Peyer's patch (tissue), 4 donors: Measurements from ENCODE around the gene KLHL29. TPM values are rescaled to one million over a fixed set of nuclear protein-coding genes. Genes with fewer than 3 reads are reported as not detected.
A peak's percentile ranks its signal among the peaks of the same experiment; 100 is the strongest.

Experiments used
- DNase-seq, 3 donors: peaks; one replicate each; pipeline ENCODE4 v3.0.0-alpha.2; 2017 to 2019
- H3K27ac ChIP-seq, 4 donors: fragments of 200-600 bp; sonication (generic); one replicate each; pipeline ENCODE4 v1.5.1; 2016 to 2019
- H3K27me3 ChIP-seq, 2 donors: fragments of 200-600 bp; sonication (generic); one replicate each; pipeline ENCODE4 v1.5.1; 2019
- H3K36me3 ChIP-seq, 3 donors: fragments of 200-600 bp; sonication (generic); one replicate each; pipeline ENCODE4 v1.5.1; 2016 to 2019
- H3K4me1 ChIP-seq, 4 donors: fragments of 200-600 bp; sonication (generic); one replicate each; pipeline ENCODE4 v1.5.1; 2016 to 2019
- H3K4me3 ChIP-seq, 4 donors: fragments of 200-600 bp; sonication (generic); 1 replicate in 3 of 4; 2 replicates in 1 of 4; pipeline ENCODE4 v1.5.1; 2016 to 2019; ENCODE audit warnings: mild to moderate bottlenecking in 1 of 4
- H3K9me3 ChIP-seq, 4 donors: fragments of 200-600 bp; sonication (generic); one replicate each; pipeline ENCODE4 v1.5.1; 2016 to 2019; ENCODE audit warnings: mild to moderate bottlenecking in 1 of 4
- POLR2A ChIP-seq, 2 donors: fragments of 450-650 bp; IDR thresholded peaks; one replicate each; pipeline ENCODE4 v1.5.1; 2017; ENCODE audit warnings: antibody characterized with exemption in 2 of 2, mild to moderate bottlenecking in 2 of 2, moderate library complexity in 2 of 2
- total RNA-seq, 4 donors: library from RNA; depleted of rRNA; stranded (reverse); fragments of >200 nt; gene quantifications; one replicate each; pipeline ENCODE4 v1.1.0, GENCODE V29; 2016
- TF ChIP-seq, protein P1 (sequence below), 6 experiments: fragments of 450-650 bp in 4 of 6; fragments of 200-600 bp in 2 of 6; sonication (generic) in 1 of 6; IDR thresholded peaks; one replicate each; pipeline ENCODE4 v1.5.1; 2017 to 2019; ENCODE audit warnings: antibody characterized with exemption in 6 of 6, mild to moderate bottlenecking in 3 of 6, moderate library complexity in 1 of 6

The KLHL29 gene
- total RNA-seq, 4 donors from 2014 or later: 1.1 to 18.2 (median 5.0) TPM

DNA sequence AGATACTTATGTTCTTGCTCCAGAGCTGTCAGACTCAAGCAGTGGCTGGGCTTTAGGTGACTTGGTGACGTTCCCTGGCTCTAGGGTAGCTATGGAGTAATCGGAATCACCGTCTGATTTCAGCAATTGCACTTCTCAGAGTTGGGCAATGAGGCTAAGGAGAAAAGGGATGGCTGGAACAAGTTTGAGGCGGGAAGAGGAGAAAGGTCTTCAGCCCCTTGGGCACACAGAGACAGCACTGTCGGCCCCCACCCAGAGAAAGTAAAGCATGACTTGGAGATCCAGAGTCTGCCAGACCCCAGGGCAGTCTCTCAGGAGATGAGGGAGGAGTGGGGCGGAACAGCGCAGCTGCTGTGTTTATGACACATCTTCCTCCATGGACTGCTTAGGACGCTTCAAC, 114.5 kb downstream of the KLHL29 start:
- Histone ChIP-seq H3K27ac (no peak overlapping the region), H3K27me3 (no peaks in the 10 kb centered on the region), H3K9me3 (no peaks in the 10 kb centered on the region), H3K36me3 (no peaks in the 10 kb centered on the region), H3K4me3 (no peak overlapping the region), H3K4me1 (peaks cover 0 to 20% (median 0%) of the 10 kb centered on the region in 4 donors)
- DNase-seq: no peak
- TF ChIP-seq, protein P1, sequence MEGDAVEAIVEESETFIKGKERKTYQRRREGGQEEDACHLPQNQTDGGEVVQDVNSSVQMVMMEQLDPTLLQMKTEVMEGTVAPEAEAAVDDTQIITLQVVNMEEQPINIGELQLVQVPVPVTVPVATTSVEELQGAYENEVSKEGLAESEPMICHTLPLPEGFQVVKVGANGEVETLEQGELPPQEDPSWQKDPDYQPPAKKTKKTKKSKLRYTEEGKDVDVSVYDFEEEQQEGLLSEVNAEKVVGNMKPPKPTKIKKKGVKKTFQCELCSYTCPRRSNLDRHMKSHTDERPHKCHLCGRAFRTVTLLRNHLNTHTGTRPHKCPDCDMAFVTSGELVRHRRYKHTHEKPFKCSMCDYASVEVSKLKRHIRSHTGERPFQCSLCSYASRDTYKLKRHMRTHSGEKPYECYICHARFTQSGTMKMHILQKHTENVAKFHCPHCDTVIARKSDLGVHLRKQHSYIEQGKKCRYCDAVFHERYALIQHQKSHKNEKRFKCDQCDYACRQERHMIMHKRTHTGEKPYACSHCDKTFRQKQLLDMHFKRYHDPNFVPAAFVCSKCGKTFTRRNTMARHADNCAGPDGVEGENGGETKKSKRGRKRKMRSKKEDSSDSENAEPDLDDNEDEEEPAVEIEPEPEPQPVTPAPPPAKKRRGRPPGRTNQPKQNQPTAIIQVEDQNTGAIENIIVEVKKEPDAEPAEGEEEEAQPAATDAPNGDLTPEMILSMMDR (IDR thresholded peaks at IDR 0.05): no peak
- no peak for TF ChIP-seq POLR2A (IDR thresholded peaks at IDR 0.05)

DNA sequence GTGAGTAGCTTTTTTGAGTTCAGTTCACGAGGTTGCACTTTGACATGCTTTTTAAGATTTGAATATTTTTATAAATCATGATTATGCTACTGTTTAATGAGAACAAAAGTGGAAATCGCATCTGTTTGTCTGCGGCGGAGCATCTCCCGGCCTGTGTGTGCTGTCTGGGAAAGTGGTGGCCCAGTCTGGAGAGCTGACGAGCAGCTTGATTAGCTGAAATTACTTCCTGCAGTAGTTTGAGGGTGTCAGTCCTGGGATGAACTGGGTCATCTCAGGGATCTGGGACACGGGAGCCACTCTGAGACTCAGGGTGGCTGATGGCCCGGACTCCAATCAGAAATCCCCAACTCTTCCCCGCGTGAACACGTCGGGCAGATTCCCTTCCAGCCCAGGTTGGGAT, 115.9 kb downstream of the KLHL29 start:
- H3K4me3 ChIP-seq: no peak overlapping the region
- H3K36me3 ChIP-seq: no peaks in the 10 kb centered on the region
- TF ChIP-seq, protein P1 (IDR thresholded peaks at IDR 0.05): no peak
- TF ChIP-seq POLR2A (IDR thresholded peaks at IDR 0.05): no peak
- H3K27me3 ChIP-seq: no peaks in the 10 kb centered on the region
- no peaks in the 10 kb centered on the region for H3K9me3 ChIP-seq
- no peak overlapping the region for H3K27ac ChIP-seq
- no peak for DNase-seq
- H3K4me1 ChIP-seq: peaks cover 0 to 14% (median 0%) of the 10 kb centered on the region in 4 donors

DNA sequence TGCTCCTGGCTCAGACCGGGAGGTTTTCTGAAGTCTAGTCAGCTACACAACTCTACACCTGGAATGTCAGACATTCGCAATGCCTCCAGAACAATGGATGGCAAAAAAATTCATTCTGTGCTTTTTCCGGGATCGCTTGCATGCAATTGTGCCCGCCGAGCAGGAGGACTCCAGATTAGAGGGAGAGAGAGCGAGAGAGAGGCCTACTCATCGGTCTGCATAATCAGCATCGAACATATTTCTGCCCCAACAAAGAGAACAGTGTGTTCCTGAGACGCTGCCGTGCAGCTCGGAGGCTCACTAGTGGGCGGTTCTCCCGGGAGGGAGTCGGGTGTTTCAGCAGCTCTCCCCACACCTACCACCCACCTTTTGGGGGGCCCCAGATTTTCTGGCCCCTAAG, 117.1 kb downstream of the KLHL29 start:
- H3K9me3 ChIP-seq: no peaks in the 10 kb centered on the region
- TF ChIP-seq, protein P1 (IDR thresholded peaks at IDR 0.05): no peak
- TF ChIP-seq POLR2A (IDR thresholded peaks at IDR 0.05): no peak
- H3K4me3 ChIP-seq: no peak overlapping the region
- H3K27ac ChIP-seq: peak overlapping the region in 1 of 4 donors; percentile 63
- DNase-seq: no peak
- no peaks in the 10 kb centered on the region for H3K27me3 ChIP-seq
- H3K36me3 ChIP-seq: no peaks in the 10 kb centered on the region
- peaks cover 0 to 18% (median 0%) of the 10 kb centered on the region in 4 donors for H3K4me1 ChIP-seq

DNA sequence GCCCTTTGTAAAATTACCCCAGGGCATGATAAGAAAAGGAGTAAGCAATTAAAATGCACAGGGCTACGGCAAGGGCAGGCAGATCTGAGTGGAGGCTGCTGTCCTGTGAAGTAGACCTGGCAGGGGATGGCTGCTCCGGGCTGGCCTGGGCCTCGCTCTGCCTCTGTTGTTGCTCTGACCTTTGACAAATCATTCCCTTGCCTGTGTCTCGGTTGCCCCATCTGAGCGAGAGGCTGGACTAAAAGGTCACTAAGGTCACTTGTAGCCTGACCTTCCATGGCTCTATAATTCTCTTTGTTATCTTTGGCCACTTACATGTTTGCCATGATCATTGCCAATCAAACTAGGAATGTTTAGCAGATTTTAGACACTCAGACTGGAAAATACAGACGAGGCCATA, 118.1 kb downstream of the KLHL29 start:
- peaks cover 0 to 18% (median 0%) of the 10 kb centered on the region in 4 donors for H3K4me1 ChIP-seq
- no peaks in the 10 kb centered on the region for H3K27me3 ChIP-seq
- H3K9me3 ChIP-seq: no peaks in the 10 kb centered on the region
- no peak overlapping the region for H3K4me3 ChIP-seq
- TF ChIP-seq POLR2A (IDR thresholded peaks at IDR 0.05): no peak
- TF ChIP-seq, protein P1 (IDR thresholded peaks at IDR 0.05): no peak
- peak overlapping the region in 1 of 4 donors; percentile 63 for H3K27ac ChIP-seq
- no peak for DNase-seq
- H3K36me3 ChIP-seq: no peaks in the 10 kb centered on the region

DNA sequence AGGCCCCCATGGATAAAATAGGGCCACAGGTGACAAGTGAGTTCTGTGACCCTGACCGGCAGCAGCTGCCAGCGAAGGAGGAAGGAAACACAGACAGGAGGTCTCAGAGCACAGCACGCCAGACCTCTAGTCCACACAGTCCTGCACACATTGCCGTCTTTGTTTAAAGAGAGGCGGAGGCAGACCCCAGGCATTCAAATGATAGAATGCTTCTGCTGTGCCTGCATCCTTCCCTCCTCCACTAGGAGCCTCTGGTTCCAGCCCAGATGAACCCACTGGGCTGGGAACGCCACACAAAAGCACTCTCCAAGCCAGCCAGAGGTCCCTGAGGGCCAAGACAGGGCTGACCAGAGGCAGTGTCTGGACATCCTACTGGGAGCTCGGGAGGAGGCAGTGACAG, 118.7 kb downstream of the KLHL29 start:
- TF ChIP-seq, protein P1 (IDR thresholded peaks at IDR 0.05): no peak
- no peak for TF ChIP-seq POLR2A (IDR thresholded peaks at IDR 0.05)
- no peaks in the 10 kb centered on the region for H3K9me3 ChIP-seq
- no peak overlapping the region for H3K27ac ChIP-seq
- H3K4me1 ChIP-seq: peaks cover 0 to 14% (median 0%) of the 10 kb centered on the region in 4 donors
- H3K36me3 ChIP-seq: no peaks in the 10 kb centered on the region
- no peak overlapping the region for H3K4me3 ChIP-seq
- H3K27me3 ChIP-seq: no peaks in the 10 kb centered on the region
- DNase-seq: no peak

DNA sequence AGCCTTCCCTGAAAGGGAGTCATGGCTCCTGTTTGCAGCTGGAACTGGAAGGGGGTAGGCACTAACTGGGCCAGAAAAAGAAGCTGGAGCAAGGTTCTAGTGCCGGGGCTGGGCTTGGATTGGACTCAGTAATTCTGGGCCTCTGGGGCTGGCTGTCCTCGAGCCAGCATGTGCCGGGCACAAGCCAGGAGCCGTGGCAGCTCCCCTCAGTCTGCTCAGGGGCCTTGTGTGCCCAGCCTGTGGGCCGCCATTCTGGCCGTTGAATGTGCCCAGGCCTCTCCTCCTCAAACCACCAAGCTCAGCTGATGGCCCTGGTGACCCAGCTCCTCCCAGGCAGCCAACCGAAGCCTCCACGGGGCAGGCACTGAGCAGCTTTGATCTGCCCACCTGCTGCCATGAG, 119.6 kb downstream of the KLHL29 start:
- H3K27ac ChIP-seq: no peak overlapping the region
- TF ChIP-seq, protein P1 (IDR thresholded peaks at IDR 0.05): no peak
- H3K4me1 ChIP-seq: peaks cover 0 to 12% (median 0%) of the 10 kb centered on the region in 4 donors
- no peak for DNase-seq
- no peaks in the 10 kb centered on the region for H3K27me3 ChIP-seq
- no peaks in the 10 kb centered on the region for H3K9me3 ChIP-seq
- H3K4me3 ChIP-seq: no peak overlapping the region
- no peaks in the 10 kb centered on the region for H3K36me3 ChIP-seq
